IMR-90 (cell line): Measurements from ENCODE around the gene QRFP. TPM values are rescaled to one million over a fixed set of nuclear protein-coding genes. Genes with fewer than 3 reads are reported as not detected.

ENCODE experiments used
- ATAC-seq: fragments of 200-7000 bp; cut with Tn5 transposase; 2 replicates; pipeline ENCODE4 v1.9.1; 2020; ENCODE audit warnings: low read depth, mild to moderate bottlenecking, moderate library complexity
- BruUV-seq: library from RNA; stranded (reverse); fragments of 400-500 nt; replicated peaks from 2 replicates; lab custom pipeline; 2021; lab: Mats Ljungman, UMichigan
- CTCF ChIA-PET: fragments of 300-600 bp; formaldehyde crosslinking; extraction: SDS; loops from one replicate; lab custom pipeline; 2021; ENCODE audit warnings: antibody characterized with exemption; lab: Yijun Ruan, JAX
- POLR2A ChIA-PET: fragments of 300-600 bp; sonication (Branson Sonifier 250); formaldehyde crosslinking; loops from one replicate; lab custom pipeline; 2022; ENCODE audit warnings: antibody characterized with exemption; ENCODE audit not compliant: unreplicated experiment; lab: Charles Lee
- DNase-seq: peaks from one replicate; pipeline ENCODE4 v3.0.0; 2013
- H2AFZ ChIP-seq: replicated peaks from 2 replicates; pipeline ENCODE3; 2013; ENCODE audit warnings: low read length, mild to moderate bottlenecking; ENCODE audit not compliant: poor library complexity
- H2AK5ac ChIP-seq: 2 replicates; pipeline ENCODE4 v1.6.1; 2013; ENCODE audit warnings: low read depth, low read length, inconsistent platforms
- H2AK9ac ChIP-seq: replicated peaks from 2 replicates; pipeline ENCODE3; 2013; ENCODE audit warnings: mild to moderate bottlenecking, low read depth, low read length, moderate library complexity; ENCODE audit not compliant: poor library complexity
- H2BK120ac ChIP-seq: 2 replicates; pipeline ENCODE4 v1.6.1; 2013; ENCODE audit warnings: low read depth, low read length, inconsistent platforms
- H2BK15ac ChIP-seq: 3 replicates; pipeline ENCODE4 v1.6.1; 2013; ENCODE audit warnings: low read depth, low read length, inconsistent platforms
- H2BK20ac ChIP-seq: 2 replicates; pipeline ENCODE4 v1.6.1; 2013; ENCODE audit warnings: low read depth, mild to moderate bottlenecking, inconsistent platforms, low read length, moderate library complexity
- H2BK5ac ChIP-seq: 2 replicates; pipeline ENCODE4 v1.6.1; 2013; ENCODE audit warnings: mild to moderate bottlenecking, low read depth, low read length, inconsistent platforms; ENCODE audit not compliant: poor library complexity, severe bottlenecking
- H3K14ac ChIP-seq: replicated peaks from 2 replicates; pipeline ENCODE4 v1.6.1; 2013; ENCODE audit warnings: low read depth, low read length, inconsistent platforms
- H3K18ac ChIP-seq: 2 replicates; pipeline ENCODE4 v1.6.1; 2013; ENCODE audit warnings: low read depth, low read length, control low read depth
- H3K23ac ChIP-seq: 2 replicates; pipeline ENCODE4 v1.6.1; 2013; ENCODE audit warnings: low read depth, low read length, inconsistent platforms
- H3K27ac ChIP-seq: 2 replicates; pipeline ENCODE4 v1.5.1; 2013; ENCODE audit warnings: mild to moderate bottlenecking, control low read depth, low read length; ENCODE audit not compliant: insufficient read depth
- H3K27me3 ChIP-seq: 2 replicates; pipeline ENCODE4 v1.6.1; 2013; ENCODE audit warnings: low read length; ENCODE audit not compliant: control insufficient read depth, insufficient read depth
- H3K36me3 ChIP-seq: 2 replicates; pipeline ENCODE4 v1.6.1; 2013; ENCODE audit warnings: low read length, mixed read lengths; ENCODE audit not compliant: control insufficient read depth, insufficient read depth
- H3K4ac ChIP-seq: 2 replicates; pipeline ENCODE4 v1.6.1; 2013; ENCODE audit warnings: low read depth, low read length, inconsistent platforms
- H3K4me1 ChIP-seq: 2 replicates; pipeline ENCODE4 v1.6.1; 2013; ENCODE audit warnings: low read length, mixed read lengths; ENCODE audit not compliant: control insufficient read depth, insufficient read depth
- H3K4me2 ChIP-seq: 2 replicates; pipeline ENCODE4 v1.6.1; 2013; ENCODE audit warnings: low read depth, mild to moderate bottlenecking, control low read depth, low read length, moderate library complexity
- H3K4me3 ChIP-seq: 2 replicates; pipeline ENCODE4 v1.5.1; 2013; ENCODE audit warnings: low read depth, mild to moderate bottlenecking, control low read depth, low read length, moderate library complexity; ENCODE audit not compliant: insufficient read depth
- H3K56ac ChIP-seq: 2 replicates; pipeline ENCODE4 v1.6.1; 2013; ENCODE audit warnings: low read length, inconsistent platforms; ENCODE audit not compliant: insufficient read depth; ENCODE audit errors: extremely low read depth
- H3K79me1 ChIP-seq, 2 experiments: 2 replicates each; pipeline ENCODE4 v1.6.1; 2013; ENCODE audit warnings: low read length in 2 of 2, inconsistent platforms in 1 of 2, low read depth in 1 of 2
- H3K9ac ChIP-seq: 2 replicates; pipeline ENCODE4 v1.6.1; 2013; ENCODE audit warnings: low read depth, low read length, control low read depth
- H3K9me1 ChIP-seq: 2 replicates; pipeline ENCODE4 v1.6.1; 2013; ENCODE audit warnings: low read length, inconsistent platforms; ENCODE audit not compliant: insufficient read depth
- H3K9me3 ChIP-seq: 2 replicates; pipeline ENCODE4 v1.6.1; 2013; ENCODE audit warnings: low read length; ENCODE audit not compliant: control insufficient read depth, insufficient read depth
- H4K20me1 ChIP-seq: 2 replicates; pipeline ENCODE4 v1.6.1; 2013; ENCODE audit warnings: low read length, inconsistent platforms; ENCODE audit not compliant: insufficient read depth
- H4K5ac ChIP-seq: 2 replicates; pipeline ENCODE4 v1.6.1; 2013; ENCODE audit warnings: mild to moderate bottlenecking, low read depth, low read length, control low read depth
- H4K8ac ChIP-seq, 2 experiments: 2 replicates each; pipeline ENCODE4 v1.6.1; 2013; ENCODE audit warnings: low read depth in 2 of 2, low read length in 2 of 2, control low read depth in 1 of 2, inconsistent platforms in 1 of 2
- H4K91ac ChIP-seq: 2 replicates; pipeline ENCODE4 v1.6.1; 2013; ENCODE audit warnings: low read depth, low read length, inconsistent platforms; ENCODE audit not compliant: insufficient read depth
- FOS ChIP-seq: fragments of 150-350 bp; IDR thresholded peaks from 2 replicates; pipeline ENCODE4 v1.6.1; 2016; ENCODE audit warnings: low read depth, low read length
- MAFK ChIP-seq: IDR thresholded peaks from 2 replicates; pipeline ENCODE4 v1.6.1; 2012; ENCODE audit warnings: low read depth, low read length, improper control_type of control experiment
- MAZ ChIP-seq: IDR thresholded peaks from 2 replicates; pipeline ENCODE4 v1.6.1; 2012; ENCODE audit warnings: low read depth, mild to moderate bottlenecking, low read length, improper control_type of control experiment, moderate library complexity, borderline replicate concordance
- RAD21 ChIP-seq: IDR thresholded peaks from 2 replicates; pipeline ENCODE4 v1.6.1; 2012; ENCODE audit warnings: low read length, improper control_type of control experiment
- USF2 ChIP-seq: fragments of 150-350 bp; IDR thresholded peaks from 2 replicates; pipeline ENCODE4 v1.6.1; 2017; ENCODE audit warnings: mild to moderate bottlenecking, antibody characterized with exemption, low read length, low read depth
- WGBS, 2 experiments: methylation state at CpG; one replicate each; pipeline versions ENCODE4 v1.1.5 to v1.1.7; 2013; ENCODE audit warnings: missing lambda C conversion rate in 2 of 2; ENCODE audit not compliant: insufficient read length in 1 of 2; ENCODE audit errors: extremely low coverage in 2 of 2; 5-methylcytosine and 5-hydroxymethylcytosine counted together
- dilution Hi-C: fragments of 300-500 bp; cut with HindIII; formaldehyde crosslinking; loops from one replicate; pipeline ENCODE4 v1.14.3; 2018; ENCODE audit warnings: low sequenced_read_pairs; ENCODE audit not compliant: unreplicated experiment
- in situ Hi-C: fragments of 300-500 bp; cut with MboI; formaldehyde crosslinking; loops from 3 replicates; pipeline ENCODE4 v1.14.3; 2019; ENCODE audit warnings: low sequenced_read_pairs, inconsistent platforms, mixed read lengths
- intact Hi-C: fragments of 100-400 bp; cut with micrococcal nuclease; formaldehyde crosslinking; loops from 2 replicates; pipeline ENCODE4 v1.10.0; 2022
- polyA plus RNA-seq, 3 experiments: library from polyadenylated mRNA; depleted of rRNA; stranded (reverse); fragments of >200 nt; gene quantifications; 2 replicates each; pipeline ENCODE4 v1.2.3, GENCODE V29; 2012; ENCODE audit warnings: low replicate concordance in 1 of 3
- total RNA-seq: library from RNA; depleted of rRNA; stranded (reverse); fragments of >200 nt; gene quantifications from 2 replicates; pipeline ENCODE4 v1.2.3, GENCODE V29; 2012

QRFP gene
- total and polyA plus RNA-seq, 2 of the 4 experiments (the other 2 are of a cell fraction): not detected

- Histone ChIP-seq H3K36me3 (no peaks in the 10 kb centered on the region), H2BK120ac (no peak overlapping the region), H4K91ac (no peak overlapping the region), H4K8ac (no peak overlapping the region), H3K14ac (no peak overlapping the region), H3K79me1 (no peaks in the 10 kb centered on the region), H2BK15ac (no peak overlapping the region), H3K4me3 (no peak overlapping the region), H2AK9ac (no peak overlapping the region), H2AFZ (no peak overlapping the region), H3K9me3 (peaks cover 2% of the 10 kb centered on the region; the same call in 1 of the 2 replicates), H3K9ac (no peak overlapping the region), H3K23ac (no peak overlapping the region), H3K27ac (no peak overlapping the region), H3K18ac (no peak overlapping the region), H3K4me1 (peaks cover 6% of the 10 kb centered on the region), H4K5ac (no peak overlapping the region), H3K9me1 (no peaks in the 10 kb centered on the region), H3K4me2 (no peak overlapping the region), H2AK5ac (no peak overlapping the region), H2BK20ac (no peak overlapping the region), H2BK5ac (no peak overlapping the region), H4K20me1 (no peaks in the 10 kb centered on the region), H3K56ac (no peak overlapping the region), H3K27me3 (no peaks in the 10 kb centered on the region), H3K4ac (no peak overlapping the region)
- no peak for DNase-seq
- dilution Hi-C loops (no loop called here), intact Hi-C loops (no loop called here), in situ Hi-C loops (no loop called here)
- POLR2A ChIA-PET: no interaction called here
- ATAC-seq: no peak
- CTCF ChIA-PET: no interaction called here
- TF ChIP-seq USF2 (no peak), FOS (no peak), MAZ (no peak), MAFK (no peak), RAD21 (no peak)
- WGBS, 2 experiments: 95% methylated on average over 4 of the region's 19 CpGs; no CpG with 5 or more reads in 1 of the 2 experiments
- BruUV-seq: no TSS peak
Measured at GRCh38 chr9:130908878-130909355, 12.3 kb upstream of the QRFP start.
